ENCODE data around the gene TMEM14A. TPM values are rescaled to one million over a fixed set of nuclear protein-coding genes. Genes with fewer than 3 reads are reported as not detected.

Gene TMEM14A
- total RNA-seq, 1 donor from 2014 or later, result 33.6 TPM

DNA sequence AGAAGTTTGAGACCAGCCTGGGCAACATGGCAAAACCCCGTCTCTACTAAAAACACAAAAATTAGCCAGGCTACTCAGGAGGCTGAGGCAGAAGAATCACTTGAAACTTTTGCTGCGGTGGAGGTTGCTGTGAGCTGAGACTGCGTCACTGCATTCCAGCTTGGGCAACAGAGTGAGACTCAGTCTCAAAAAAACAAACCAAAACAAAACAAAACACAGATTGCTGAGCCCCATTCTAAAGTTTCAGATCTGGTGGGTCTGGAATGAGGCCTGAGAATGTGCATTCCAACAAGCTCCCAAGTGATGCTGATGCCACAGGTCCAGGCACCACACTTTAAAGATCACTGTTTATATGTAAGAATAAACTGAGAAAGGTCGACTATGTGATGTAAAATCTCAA is 24.9 kb upstream of the TMEM14A start:
- H3K9me3 Mint-ChIP-seq (ENCODE audit: low read depth), result no peaks in the 10 kb centered on the region
- no peak for DNase-seq (ENCODE audit: low spot score, unreplicated experiment)
- H3K36me3 Mint-ChIP-seq (ENCODE audit: insufficient read depth), result no peaks in the 10 kb centered on the region
- H3K4me1 Mint-ChIP-seq (ENCODE audit: low read depth), result peaks cover 16% of the 10 kb centered on the region
- H3K27me3 Mint-ChIP-seq, result peaks cover 8% of the 10 kb centered on the region
- H3K4me3 Mint-ChIP-seq (ENCODE audit: low read depth), result no peak overlapping the region
- TF ChIP-seq, protein P1, sequence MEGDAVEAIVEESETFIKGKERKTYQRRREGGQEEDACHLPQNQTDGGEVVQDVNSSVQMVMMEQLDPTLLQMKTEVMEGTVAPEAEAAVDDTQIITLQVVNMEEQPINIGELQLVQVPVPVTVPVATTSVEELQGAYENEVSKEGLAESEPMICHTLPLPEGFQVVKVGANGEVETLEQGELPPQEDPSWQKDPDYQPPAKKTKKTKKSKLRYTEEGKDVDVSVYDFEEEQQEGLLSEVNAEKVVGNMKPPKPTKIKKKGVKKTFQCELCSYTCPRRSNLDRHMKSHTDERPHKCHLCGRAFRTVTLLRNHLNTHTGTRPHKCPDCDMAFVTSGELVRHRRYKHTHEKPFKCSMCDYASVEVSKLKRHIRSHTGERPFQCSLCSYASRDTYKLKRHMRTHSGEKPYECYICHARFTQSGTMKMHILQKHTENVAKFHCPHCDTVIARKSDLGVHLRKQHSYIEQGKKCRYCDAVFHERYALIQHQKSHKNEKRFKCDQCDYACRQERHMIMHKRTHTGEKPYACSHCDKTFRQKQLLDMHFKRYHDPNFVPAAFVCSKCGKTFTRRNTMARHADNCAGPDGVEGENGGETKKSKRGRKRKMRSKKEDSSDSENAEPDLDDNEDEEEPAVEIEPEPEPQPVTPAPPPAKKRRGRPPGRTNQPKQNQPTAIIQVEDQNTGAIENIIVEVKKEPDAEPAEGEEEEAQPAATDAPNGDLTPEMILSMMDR (IDR thresholded peaks at IDR 0.05; ENCODE audit: unreplicated experiment), result no peak
- H3K27ac Mint-ChIP-seq, result no peak overlapping the region

DNA sequence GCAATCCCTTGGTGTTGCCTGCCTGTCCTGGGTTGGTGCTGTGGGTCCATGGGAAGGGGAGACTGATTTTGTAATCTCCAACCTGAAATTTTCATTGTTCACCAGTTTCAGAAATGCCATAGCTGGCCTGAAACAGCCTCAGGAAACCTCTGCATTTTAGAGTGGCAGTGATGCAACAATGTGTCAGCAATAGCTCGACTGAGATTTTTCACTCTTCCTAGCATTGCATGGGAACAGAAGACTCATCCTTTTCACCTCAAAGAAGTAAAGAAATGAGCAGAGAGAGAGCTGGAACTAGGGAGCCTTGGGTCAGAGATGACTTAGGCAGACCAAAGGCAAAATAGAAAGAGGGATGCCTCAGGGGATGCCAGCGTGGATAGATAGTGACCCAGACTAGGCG is 23.7 kb upstream of the TMEM14A start:
- no peaks in the 10 kb centered on the region for H3K36me3 Mint-ChIP-seq (ENCODE audit: insufficient read depth)

DNA sequence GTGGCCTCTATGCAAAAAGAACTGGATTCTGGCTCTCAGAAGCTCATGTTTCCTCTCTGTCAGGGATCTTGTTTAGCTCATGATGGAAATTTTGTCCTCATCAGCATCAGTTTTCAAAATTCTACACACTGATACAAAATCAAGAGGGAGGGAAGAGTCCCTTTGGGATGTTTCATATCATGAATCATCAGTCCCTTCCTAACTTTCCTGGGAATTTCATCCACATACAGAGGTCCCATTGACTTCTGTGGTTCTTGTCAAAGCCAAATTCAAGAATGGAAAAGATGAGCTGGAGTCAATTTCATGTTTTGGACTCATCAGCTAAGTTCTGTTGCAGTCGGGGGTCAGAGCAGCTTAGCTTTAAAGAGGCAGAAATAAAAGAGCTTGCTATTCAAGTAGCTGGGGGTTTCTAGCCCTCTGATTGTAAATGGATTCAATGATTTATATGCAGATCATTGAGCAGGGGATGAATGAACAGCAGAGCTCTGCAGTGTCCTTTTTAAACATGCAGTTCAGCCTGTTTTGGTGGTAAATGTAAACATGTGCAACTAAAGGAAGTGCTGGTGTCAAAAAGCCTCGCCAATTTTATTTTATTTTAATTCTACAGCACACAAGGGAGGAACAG is 21.3 kb upstream of the TMEM14A start:
- Mint-ChIP-seq H3K27me3 (no peaks in the 10 kb centered on the region), H3K9me3 (ENCODE audit: low read depth) (no peaks in the 10 kb centered on the region), H3K4me1 (ENCODE audit: low read depth) (no peaks in the 10 kb centered on the region), H3K27ac (no peak overlapping the region), H3K36me3 (ENCODE audit: insufficient read depth) (no peaks in the 10 kb centered on the region), H3K4me3 (ENCODE audit: low read depth) (no peak overlapping the region)
- DNase-seq (ENCODE audit: low spot score, unreplicated experiment), result no peak
- TF ChIP-seq, protein P1 (IDR thresholded peaks at IDR 0.05; ENCODE audit: unreplicated experiment), result no peak

More for the DNA sequence above, 23.7 kb upstream of the TMEM14A start:
- Mint-ChIP-seq H3K27me3 (peaks cover 6% of the 10 kb centered on the region), H3K27ac (no peak overlapping the region), H3K4me1 (ENCODE audit: low read depth) (peaks cover 9% of the 10 kb centered on the region), H3K4me3 (ENCODE audit: low read depth) (no peak overlapping the region), H3K9me3 (ENCODE audit: low read depth) (no peaks in the 10 kb centered on the region)
- TF ChIP-seq, protein P1 (IDR thresholded peaks at IDR 0.05; ENCODE audit: unreplicated experiment), result no peak
- no peak for DNase-seq (ENCODE audit: low spot score, unreplicated experiment)

DNA sequence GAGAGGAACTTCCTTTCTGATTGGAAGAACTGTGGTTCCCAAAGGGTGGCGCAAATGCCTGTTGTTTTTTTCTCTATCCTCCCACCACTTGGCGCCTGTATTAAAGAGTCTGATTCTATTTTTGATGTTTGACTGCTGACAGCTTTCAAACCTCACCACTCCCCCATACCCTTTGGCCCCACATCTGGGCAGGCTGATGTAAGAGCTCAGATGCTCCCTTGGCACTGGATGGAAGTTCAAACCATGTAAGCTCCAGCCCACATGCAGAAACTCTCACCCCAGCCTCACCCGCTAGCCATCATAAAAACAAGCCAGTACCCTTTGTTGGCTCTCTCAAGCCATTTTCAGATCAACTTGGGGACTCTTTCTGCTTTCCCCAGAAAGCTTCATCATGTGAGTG is 20.0 kb upstream of the TMEM14A start:
- no peak overlapping the region for H3K27ac Mint-ChIP-seq

DNA sequence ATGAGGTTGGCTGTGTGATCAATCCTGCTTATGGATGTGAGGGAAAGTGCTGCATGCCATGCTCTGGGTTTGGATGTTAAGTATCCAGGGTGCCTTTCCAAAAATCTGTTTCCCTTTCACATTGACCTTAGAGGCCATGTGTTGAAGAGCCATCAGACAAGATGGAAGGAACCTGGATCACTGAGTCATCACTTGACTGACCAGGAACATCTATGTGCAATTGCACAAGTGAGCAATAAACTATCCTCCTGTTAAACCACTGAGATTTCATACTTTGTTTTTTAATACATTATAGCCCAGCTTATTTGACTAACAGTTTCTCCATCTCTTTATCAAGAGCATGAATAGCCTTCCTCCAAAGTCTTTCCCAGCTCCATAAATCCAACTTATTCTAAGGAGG is 17.8 kb upstream of the TMEM14A start:
- Mint-ChIP-seq H3K9me3 (ENCODE audit: low read depth) (peaks cover 3% of the 10 kb centered on the region), H3K4me1 (ENCODE audit: low read depth) (no peaks in the 10 kb centered on the region), H3K27ac (no peak overlapping the region), H3K4me3 (ENCODE audit: low read depth) (no peak overlapping the region), H3K36me3 (ENCODE audit: insufficient read depth) (no peaks in the 10 kb centered on the region), H3K27me3 (no peaks in the 10 kb centered on the region)
- no peak for DNase-seq (ENCODE audit: low spot score, unreplicated experiment)
- TF ChIP-seq, protein P1 (IDR thresholded peaks at IDR 0.05; ENCODE audit: unreplicated experiment), result no peak

More for the DNA sequence above, 20.0 kb upstream of the TMEM14A start:
- no peaks in the 10 kb centered on the region for H3K36me3 Mint-ChIP-seq (ENCODE audit: insufficient read depth)
- H3K4me1 Mint-ChIP-seq (ENCODE audit: low read depth), result no peaks in the 10 kb centered on the region
- no peak for DNase-seq (ENCODE audit: low spot score, unreplicated experiment)
- H3K27me3 Mint-ChIP-seq, result no peaks in the 10 kb centered on the region
- TF ChIP-seq, protein P1 (IDR thresholded peaks at IDR 0.05; ENCODE audit: unreplicated experiment), result no peak
- H3K9me3 Mint-ChIP-seq (ENCODE audit: low read depth), result no peaks in the 10 kb centered on the region
- H3K4me3 Mint-ChIP-seq (ENCODE audit: low read depth), result no peak overlapping the region

All from progenitor cell of endocrine pancreas (in vitro differentiated cells).